ENCODE results near the gene IL12RB1. TPM values are rescaled to one million over a fixed set of nuclear protein-coding genes. Genes with fewer than 3 reads are reported as not detected.

The IL12RB1 gene
- total and polyA plus RNA-seq, 2 of the 13 experiments (the other 11 are each of a cell fraction or from before 2014, with no cell fraction given) = 0.03 to 0.04 TPM

DNA sequence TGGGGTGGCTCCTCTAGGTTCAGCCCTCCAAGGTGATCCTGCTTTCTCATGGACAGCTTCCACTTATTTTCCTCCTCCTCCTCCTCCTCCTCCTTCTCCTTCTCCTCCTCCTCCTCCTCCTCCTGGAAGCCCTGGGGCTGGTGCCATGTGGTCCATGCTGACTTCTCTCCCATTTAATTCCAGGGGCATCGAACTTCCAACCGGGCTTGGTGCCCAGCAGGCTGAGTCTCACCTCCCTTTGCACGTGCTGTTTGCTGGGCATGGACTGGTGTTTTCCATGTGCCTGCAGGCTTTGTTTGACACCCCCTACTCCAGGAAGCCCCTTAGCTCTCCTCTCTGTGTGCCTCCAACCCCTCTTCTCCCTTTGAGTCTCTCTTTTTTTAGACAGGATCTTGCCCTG, 14.5 kb upstream of the IL12RB1 start:
- peak overlapping the region in 1 of 3 experiments; percentile 46; a peak in 1 of 6 replicates for H3K4me3 ChIP-seq (replicated peaks in 1 of 3; ENCODE audit: insufficient read depth in 1 of 3, low read depth in 2 of 3, low read length in 3 of 3)
- no peak overlapping the region for H3K9ac ChIP-seq (ENCODE audit: insufficient read depth, low read depth, low read length)
- DNase-seq (ENCODE audit: low spot score) (no peak), ATAC-seq (no peak), FAIRE-seq (no peak)
- no peaks in the 10 kb centered on the region for H3K36me3 ChIP-seq (replicated peaks in 1 of 2; ENCODE audit: control insufficient read depth in 1 of 2, insufficient read depth in 2 of 2, low read length in 2 of 2)
- no peak overlapping the region for H2AFZ ChIP-seq (ENCODE audit: low read length)
- H3K27me3 ChIP-seq (ENCODE audit: control insufficient read depth in 1 of 2, insufficient read depth in 2 of 2, low read length in 2 of 2) = peaks cover 2 to 10% of the 10 kb centered on the region in 2 experiments; a peak in 3 of 5 replicates
- H3K9me3 ChIP-seq (ENCODE audit: low read length) = no peaks in the 10 kb centered on the region
- 45% methylated on average over 3 of the region's 3 CpGs for WGBS (ENCODE audit: low lambda C conversion rate)
- H4K20me1 ChIP-seq (ENCODE audit: insufficient read depth, low read length) = no peaks in the 10 kb centered on the region
- no peak overlapping the region for H3K27ac ChIP-seq (ENCODE audit: extremely low read length, insufficient read depth, low read length)
- POLR2A ChIA-PET = no interaction called here
- no TSS peak for BruUV-seq (replicated peaks)
- H3K4me1 ChIP-seq (ENCODE audit: insufficient read depth, low read length) = peaks cover 63% of the 10 kb centered on the region
- H3K79me2 ChIP-seq (ENCODE audit: insufficient read depth, low read length) = no peaks in the 10 kb centered on the region
- in situ Hi-C loops (cut with HindIII; ENCODE audit: extremely low pct_ligation_motif_present, low pct_unique_long_range_greater_than_20kb) = no loop called here
- peak overlapping the region; percentile 72 for H3K4me2 ChIP-seq (ENCODE audit: low read depth, low read length)
- intact Hi-C loops (cut with micrococcal nuclease; ENCODE audit: unreplicated experiment) = no loop called here
- no peak for TF ChIP-seq RORA (CRISPR knock-in tag; IDR thresholded peaks at IDR 0.05)
- no peak for TF ChIP-seq PHB2 (IDR thresholded peaks at IDR 0.05; ENCODE audit: partially characterized antibody)
- CTCF ChIA-PET (ENCODE audit: low intra/inter-chr PET ratio, low total read pairs) = no interaction called here

DNA sequence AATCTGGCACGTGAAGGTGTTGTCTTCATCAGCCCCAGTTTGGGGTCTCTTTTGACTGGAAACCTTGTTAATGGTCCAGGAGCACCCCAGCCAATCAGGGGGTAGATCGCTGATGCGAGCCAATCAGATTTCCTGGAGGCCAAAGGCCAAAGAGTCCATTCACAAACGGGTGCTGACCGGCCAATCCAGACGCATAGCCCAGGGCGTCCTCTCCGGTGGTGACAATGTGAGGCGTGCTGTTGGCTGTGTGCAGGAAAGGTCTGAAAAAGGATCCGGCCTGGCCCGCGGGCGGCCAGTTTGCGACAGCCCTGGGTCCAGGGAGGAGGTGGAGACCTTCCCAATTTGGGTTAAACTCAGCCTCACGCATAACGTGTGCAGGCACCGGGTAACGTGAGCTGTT, 14.0 kb upstream of the IL12RB1 start:
- Histone ChIP-seq H4K20me1 (ENCODE audit: insufficient read depth, low read length) (no peaks in the 10 kb centered on the region), H3K36me3 (replicated peaks in 1 of 2; ENCODE audit: control insufficient read depth in 1 of 2, insufficient read depth in 2 of 2, low read length in 2 of 2) (no peaks in the 10 kb centered on the region), H3K9me3 (ENCODE audit: low read length) (no peaks in the 10 kb centered on the region), H3K4me3 (replicated peaks in 1 of 3; ENCODE audit: insufficient read depth in 1 of 3, low read depth in 2 of 3, low read length in 3 of 3) (peak overlapping the region in 1 of 3 experiments; percentile 46; a peak in 1 of 6 replicates), H3K27ac (ENCODE audit: extremely low read length, insufficient read depth, low read length) (no peak overlapping the region), H3K9ac (ENCODE audit: insufficient read depth, low read depth, low read length) (no peak overlapping the region), H3K79me2 (ENCODE audit: insufficient read depth, low read length) (no peaks in the 10 kb centered on the region), H2AFZ (ENCODE audit: low read length) (no peak overlapping the region), H3K4me2 (ENCODE audit: low read depth, low read length) (peak overlapping the region; percentile 72), H3K27me3 (ENCODE audit: control insufficient read depth in 1 of 2, insufficient read depth in 2 of 2, low read length in 2 of 2) (peaks cover 2 to 10% of the 10 kb centered on the region in 2 experiments; a peak in 3 of 5 replicates), H3K4me1 (ENCODE audit: insufficient read depth, low read length) (peaks cover 63% of the 10 kb centered on the region)
- DNase-seq (ENCODE audit: low spot score) (peak; percentile 76), ATAC-seq (peak; percentile 83), FAIRE-seq (peak; percentile 86)
- in situ Hi-C loops (cut with HindIII; ENCODE audit: extremely low pct_ligation_motif_present, low pct_unique_long_range_greater_than_20kb) = no loop called here
- 2% methylated on average over 10 of the region's 18 CpGs for WGBS (ENCODE audit: low lambda C conversion rate)
- intact Hi-C loops (cut with micrococcal nuclease; ENCODE audit: unreplicated experiment) = no loop called here
- CTCF ChIA-PET (ENCODE audit: low intra/inter-chr PET ratio, low total read pairs) = no interaction called here
- POLR2A ChIA-PET = no interaction called here
- BruUV-seq (replicated peaks) = no TSS peak
- TF ChIP-seq, protein P1, sequence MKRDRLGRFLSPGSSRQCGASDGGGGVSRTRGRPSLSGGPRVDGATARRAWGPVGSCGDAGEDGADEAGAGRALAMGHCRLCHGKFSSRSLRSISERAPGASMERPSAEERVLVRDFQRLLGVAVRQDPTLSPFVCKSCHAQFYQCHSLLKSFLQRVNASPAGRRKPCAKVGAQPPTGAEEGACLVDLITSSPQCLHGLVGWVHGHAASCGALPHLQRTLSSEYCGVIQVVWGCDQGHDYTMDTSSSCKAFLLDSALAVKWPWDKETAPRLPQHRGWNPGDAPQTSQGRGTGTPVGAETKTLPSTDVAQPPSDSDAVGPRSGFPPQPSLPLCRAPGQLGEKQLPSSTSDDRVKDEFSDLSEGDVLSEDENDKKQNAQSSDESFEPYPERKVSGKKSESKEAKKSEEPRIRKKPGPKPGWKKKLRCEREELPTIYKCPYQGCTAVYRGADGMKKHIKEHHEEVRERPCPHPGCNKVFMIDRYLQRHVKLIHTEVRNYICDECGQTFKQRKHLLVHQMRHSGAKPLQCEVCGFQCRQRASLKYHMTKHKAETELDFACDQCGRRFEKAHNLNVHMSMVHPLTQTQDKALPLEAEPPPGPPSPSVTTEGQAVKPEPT (CRISPR knock-in tag; IDR thresholded peaks at IDR 0.05; ENCODE audit: low read depth) = no peak
- TF ChIP-seq POLR2A (IDR thresholded peaks at IDR 0.05; ENCODE audit: insufficient read depth in 1 of 2, low read depth in 2 of 2, low read length in 2 of 2) (peak in 1 of 2 experiments; percentile 53; a peak in 1 of 4 replicates), POLR2AphosphoS5 (IDR thresholded peaks at IDR 0.05; ENCODE audit: low read depth, low read length) (0 out of 2 replicates have a peak, but pooled peaks have one; percentile 33), KMT2B (CRISPR knock-in tag; IDR thresholded peaks at IDR 0.05) (no peak), NR2F6 (IDR thresholded peaks at IDR 0.05) (peak; percentile 69), NR2F6 (CRISPR knock-in tag; IDR thresholded peaks at IDR 0.05) (peak; percentile 85), ZNF737 (CRISPR knock-in tag; IDR thresholded peaks at IDR 0.05; ENCODE audit: borderline replicate concordance) (no peak), ZFP36 (IDR thresholded peaks at IDR 0.05; ENCODE audit: borderline replicate concordance, low read depth, low read length, partially characterized antibody) (no peak), NR2F2 (IDR thresholded peaks at IDR 0.05; ENCODE audit: borderline replicate concordance, low read depth) (peak; percentile 52; the same call in 1 of the 2 replicates), HNRNPK (IDR thresholded peaks at IDR 0.05; ENCODE audit: low read depth, low read length, poor library complexity, severe bottlenecking) (no peak), NFKB2 (CRISPR knock-in tag; IDR thresholded peaks at IDR 0.05; ENCODE audit: borderline replicate concordance) (0 out of 2 replicates have a peak, but pooled peaks have one; percentile 40)
- TF ChIP-seq, protein P2, sequence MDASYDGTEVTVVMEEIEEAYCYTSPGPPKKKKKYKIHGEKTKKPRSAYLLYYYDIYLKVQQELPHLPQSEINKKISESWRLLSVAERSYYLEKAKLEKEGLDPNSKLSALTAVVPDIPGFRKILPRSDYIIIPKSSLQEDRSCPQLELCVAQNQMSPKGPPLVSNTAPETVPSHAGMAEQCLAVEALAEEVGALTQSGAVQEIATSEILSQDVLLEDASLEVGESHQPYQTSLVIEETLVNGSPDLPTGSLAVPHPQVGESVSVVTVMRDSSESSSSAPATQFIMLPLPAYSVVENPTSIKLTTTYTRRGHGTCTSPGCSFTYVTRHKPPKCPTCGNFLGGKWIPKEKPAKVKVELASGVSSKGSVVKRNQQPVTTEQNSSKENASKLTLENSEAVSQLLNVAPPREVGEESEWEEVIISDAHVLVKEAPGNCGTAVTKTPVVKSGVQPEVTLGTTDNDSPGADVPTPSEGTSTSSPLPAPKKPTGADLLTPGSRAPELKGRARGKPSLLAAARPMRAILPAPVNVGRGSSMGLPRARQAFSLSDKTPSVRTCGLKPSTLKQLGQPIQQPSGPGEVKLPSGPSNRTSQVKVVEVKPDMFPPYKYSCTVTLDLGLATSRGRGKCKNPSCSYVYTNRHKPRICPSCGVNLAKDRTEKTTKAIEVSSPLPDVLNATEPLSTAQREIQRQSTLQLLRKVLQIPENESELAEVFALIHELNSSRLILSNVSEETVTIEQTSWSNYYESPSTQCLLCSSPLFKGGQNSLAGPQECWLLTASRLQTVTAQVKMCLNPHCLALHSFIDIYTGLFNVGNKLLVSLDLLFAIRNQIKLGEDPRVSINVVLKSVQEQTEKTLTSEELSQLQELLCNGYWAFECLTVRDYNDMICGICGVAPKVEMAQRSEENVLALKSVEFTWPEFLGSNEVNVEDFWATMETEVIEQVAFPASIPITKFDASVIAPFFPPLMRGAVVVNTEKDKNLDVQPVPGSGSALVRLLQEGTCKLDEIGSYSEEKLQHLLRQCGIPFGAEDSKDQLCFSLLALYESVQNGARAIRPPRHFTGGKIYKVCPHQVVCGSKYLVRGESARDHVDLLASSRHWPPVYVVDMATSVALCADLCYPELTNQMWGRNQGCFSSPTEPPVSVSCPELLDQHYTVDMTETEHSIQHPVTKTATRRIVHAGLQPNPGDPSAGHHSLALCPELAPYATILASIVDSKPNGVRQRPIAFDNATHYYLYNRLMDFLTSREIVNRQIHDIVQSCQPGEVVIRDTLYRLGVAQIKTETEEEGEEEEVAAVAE (CRISPR knock-in tag; IDR thresholded peaks at IDR 0.05; ENCODE audit: borderline replicate concordance) = peak; percentile 82
